Sigmoid colon (tissue), 4 donors: ENCODE data around the gene DPP6.

Experiments
- EP300 ChIP-seq, 4 donors: sonication (generic); formaldehyde crosslinking; IDR thresholded peaks; one replicate each; pipeline ENCODE4 v1.6.1; 2017; ENCODE audit warnings: antibody characterized with exemption in 4 of 4
- TF ChIP-seq, protein P1 (sequence below), 4 experiments: fragments of 450-650 bp in 3 of 4; fragments of 200-600 bp in 1 of 4; IDR thresholded peaks; one replicate each; pipeline ENCODE4 v1.5.1; 2016 to 2019; ENCODE audit warnings: antibody characterized with exemption in 4 of 4, mild to moderate bottlenecking in 3 of 4, moderate library complexity in 2 of 4

DNA sequence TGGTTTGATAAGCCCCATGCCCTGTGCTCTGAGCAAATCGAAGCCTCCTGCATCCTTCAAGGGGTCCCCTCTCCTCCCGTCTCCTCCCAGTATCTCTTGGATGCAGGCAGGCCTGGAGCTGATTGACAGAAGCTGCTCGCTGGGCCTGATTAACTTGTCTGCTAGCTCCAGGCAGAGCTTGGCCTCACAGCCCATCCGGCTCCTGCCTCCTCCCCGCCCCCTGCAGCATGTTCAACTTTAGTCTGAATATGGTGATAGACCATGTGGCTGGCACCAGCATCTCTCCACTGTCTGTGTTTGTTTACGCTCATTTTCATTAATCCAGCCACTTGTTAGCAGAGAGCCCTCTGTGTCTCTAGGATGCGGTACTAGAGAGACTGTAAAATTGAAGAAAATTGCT lies 432.2 kb downstream of the DPP6 start:
- TF ChIP-seq EP300 (IDR thresholded peaks at IDR 0.05): no peak
- TF ChIP-seq, protein P1, sequence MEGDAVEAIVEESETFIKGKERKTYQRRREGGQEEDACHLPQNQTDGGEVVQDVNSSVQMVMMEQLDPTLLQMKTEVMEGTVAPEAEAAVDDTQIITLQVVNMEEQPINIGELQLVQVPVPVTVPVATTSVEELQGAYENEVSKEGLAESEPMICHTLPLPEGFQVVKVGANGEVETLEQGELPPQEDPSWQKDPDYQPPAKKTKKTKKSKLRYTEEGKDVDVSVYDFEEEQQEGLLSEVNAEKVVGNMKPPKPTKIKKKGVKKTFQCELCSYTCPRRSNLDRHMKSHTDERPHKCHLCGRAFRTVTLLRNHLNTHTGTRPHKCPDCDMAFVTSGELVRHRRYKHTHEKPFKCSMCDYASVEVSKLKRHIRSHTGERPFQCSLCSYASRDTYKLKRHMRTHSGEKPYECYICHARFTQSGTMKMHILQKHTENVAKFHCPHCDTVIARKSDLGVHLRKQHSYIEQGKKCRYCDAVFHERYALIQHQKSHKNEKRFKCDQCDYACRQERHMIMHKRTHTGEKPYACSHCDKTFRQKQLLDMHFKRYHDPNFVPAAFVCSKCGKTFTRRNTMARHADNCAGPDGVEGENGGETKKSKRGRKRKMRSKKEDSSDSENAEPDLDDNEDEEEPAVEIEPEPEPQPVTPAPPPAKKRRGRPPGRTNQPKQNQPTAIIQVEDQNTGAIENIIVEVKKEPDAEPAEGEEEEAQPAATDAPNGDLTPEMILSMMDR (IDR thresholded peaks at IDR 0.05): no peak
